PC-9 (cell line): Measurements from ENCODE around the gene FKBP1A.

Experiments used
- CTCF ChIP-seq: fragments of 200-600 bp; sonication (generic); conservative IDR thresholded peaks from 2 replicates; pipeline ENCODE4 v1.6.1; 2017; ENCODE audit warnings: mixed run types, antibody characterized with exemption, mild to moderate bottlenecking, moderate library complexity
- EZH2 ChIP-seq: fragments of 200-600 bp; sonication (generic); IDR thresholded peaks from 2 replicates; pipeline ENCODE4 v1.8.0; 2017; ENCODE audit warnings: antibody characterized with exemption, low read depth

GRCh38 chr20:1392693-1393506, at the start of gene FKBP1A:
- TF ChIP-seq CTCF (no peak; the same call in 1 of the 2 replicates), EZH2 (no peak)
